OCI-LY3 (cell line): Measurements from ENCODE around the gene EPHB2.

ENCODE experiments used
- H2AFZ ChIP-seq: fragments of 200-600, 300-600 bp; shearing (Covaris generic); 2 replicates; pipeline ENCODE4 v1.6.0; 2014; ENCODE audit warnings: antibody characterized with exemption, low read depth, low read length
- H3K27ac ChIP-seq: fragments of 200-600, 300-600 bp; sonication (generic); 2 replicates; pipeline ENCODE4 v1.5.1; 2014; ENCODE audit warnings: mild to moderate bottlenecking, low read length, moderate library complexity, mixed read lengths
- H3K27me3 ChIP-seq: fragments of 200-600, 300-600 bp; sonication (generic); 2 replicates; pipeline ENCODE4 v1.6.1; 2014; ENCODE audit warnings: low read depth, low read length, mixed read lengths
- H3K36me3 ChIP-seq: fragments of 200-600, 300-600 bp; sonication (generic); replicated peaks from 2 replicates; pipeline ENCODE3; 2014; ENCODE audit warnings: low read depth, low read length, mixed read lengths
- H3K4me1 ChIP-seq: fragments of 300-600, 200-600 bp; sonication (generic); 2 replicates; pipeline ENCODE4 v1.6.1; 2014; ENCODE audit warnings: low read length, mixed read lengths
- H3K4me2 ChIP-seq: fragments of 200-600, 300-600 bp; sonication (generic); 2 replicates; pipeline ENCODE4 v1.6.1; 2014; ENCODE audit warnings: low read length, mixed read lengths
- H3K4me3 ChIP-seq: fragments of 300-600, 200-600 bp; sonication (generic); 2 replicates; pipeline ENCODE4 v1.5.1; 2014; ENCODE audit warnings: antibody characterized with exemption, mild to moderate bottlenecking, low read length, moderate library complexity
- H3K79me2 ChIP-seq: fragments of 300-600, 200-600 bp; shearing (Covaris generic); 2 replicates; pipeline ENCODE4 v1.6.1; 2014; ENCODE audit warnings: mild to moderate bottlenecking, low read length, mixed read lengths
- H3K9ac ChIP-seq: fragments of 300-600, 200-600 bp; shearing (Covaris generic); 2 replicates; pipeline ENCODE4 v1.6.0; 2014; ENCODE audit warnings: mild to moderate bottlenecking, low read length, moderate library complexity
- H3K9me3 ChIP-seq: fragments of 200-600, 300-600 bp; shearing (Covaris generic); 2 replicates; pipeline ENCODE4 v1.6.1; 2014; ENCODE audit warnings: low read length, mixed read lengths; ENCODE audit not compliant: insufficient read depth
- H4K20me1 ChIP-seq: fragments of 200-600, 300-600 bp; sonication (generic); 2 replicates; pipeline ENCODE4 v1.6.1; 2016; ENCODE audit warnings: low read length, mixed read lengths; ENCODE audit not compliant: insufficient read depth
- EZH2phosphoT487 ChIP-seq: fragments of 200-600 bp; shearing (Covaris generic); IDR thresholded peaks from 2 replicates; pipeline ENCODE4 v1.6.1; 2018; ENCODE audit warnings: antibody characterized with exemption, mixed run types, low read depth
- TF ChIP-seq, protein P1 (sequence below): fragments of 200-600, 300-600 bp; sonication (generic); IDR thresholded peaks from 2 replicates; pipeline ENCODE4 v1.5.1; 2014; ENCODE audit warnings: antibody characterized with exemption, low read length, low read depth

Gene EPHB2

GRCh38 chr1:22827666-22828483 is 117.2 kb downstream of the EPHB2 start:
- TF ChIP-seq, protein P1, sequence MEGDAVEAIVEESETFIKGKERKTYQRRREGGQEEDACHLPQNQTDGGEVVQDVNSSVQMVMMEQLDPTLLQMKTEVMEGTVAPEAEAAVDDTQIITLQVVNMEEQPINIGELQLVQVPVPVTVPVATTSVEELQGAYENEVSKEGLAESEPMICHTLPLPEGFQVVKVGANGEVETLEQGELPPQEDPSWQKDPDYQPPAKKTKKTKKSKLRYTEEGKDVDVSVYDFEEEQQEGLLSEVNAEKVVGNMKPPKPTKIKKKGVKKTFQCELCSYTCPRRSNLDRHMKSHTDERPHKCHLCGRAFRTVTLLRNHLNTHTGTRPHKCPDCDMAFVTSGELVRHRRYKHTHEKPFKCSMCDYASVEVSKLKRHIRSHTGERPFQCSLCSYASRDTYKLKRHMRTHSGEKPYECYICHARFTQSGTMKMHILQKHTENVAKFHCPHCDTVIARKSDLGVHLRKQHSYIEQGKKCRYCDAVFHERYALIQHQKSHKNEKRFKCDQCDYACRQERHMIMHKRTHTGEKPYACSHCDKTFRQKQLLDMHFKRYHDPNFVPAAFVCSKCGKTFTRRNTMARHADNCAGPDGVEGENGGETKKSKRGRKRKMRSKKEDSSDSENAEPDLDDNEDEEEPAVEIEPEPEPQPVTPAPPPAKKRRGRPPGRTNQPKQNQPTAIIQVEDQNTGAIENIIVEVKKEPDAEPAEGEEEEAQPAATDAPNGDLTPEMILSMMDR: no peak
- no peak for TF ChIP-seq EZH2phosphoT487
- no peak overlapping the region for H3K27ac ChIP-seq
- no peaks in the 10 kb centered on the region for H4K20me1 ChIP-seq
- H3K79me2 ChIP-seq: no peaks in the 10 kb centered on the region
- no peaks in the 10 kb centered on the region for H3K9me3 ChIP-seq
- H3K9ac ChIP-seq: no peak overlapping the region
- H3K4me2 ChIP-seq: no peak overlapping the region
- no peak overlapping the region for H2AFZ ChIP-seq
- no peaks in the 10 kb centered on the region for H3K36me3 ChIP-seq
- no peak overlapping the region for H3K4me3 ChIP-seq
- H3K4me1 ChIP-seq: no peaks in the 10 kb centered on the region
- H3K27me3 ChIP-seq: no peaks in the 10 kb centered on the region

DNA sequence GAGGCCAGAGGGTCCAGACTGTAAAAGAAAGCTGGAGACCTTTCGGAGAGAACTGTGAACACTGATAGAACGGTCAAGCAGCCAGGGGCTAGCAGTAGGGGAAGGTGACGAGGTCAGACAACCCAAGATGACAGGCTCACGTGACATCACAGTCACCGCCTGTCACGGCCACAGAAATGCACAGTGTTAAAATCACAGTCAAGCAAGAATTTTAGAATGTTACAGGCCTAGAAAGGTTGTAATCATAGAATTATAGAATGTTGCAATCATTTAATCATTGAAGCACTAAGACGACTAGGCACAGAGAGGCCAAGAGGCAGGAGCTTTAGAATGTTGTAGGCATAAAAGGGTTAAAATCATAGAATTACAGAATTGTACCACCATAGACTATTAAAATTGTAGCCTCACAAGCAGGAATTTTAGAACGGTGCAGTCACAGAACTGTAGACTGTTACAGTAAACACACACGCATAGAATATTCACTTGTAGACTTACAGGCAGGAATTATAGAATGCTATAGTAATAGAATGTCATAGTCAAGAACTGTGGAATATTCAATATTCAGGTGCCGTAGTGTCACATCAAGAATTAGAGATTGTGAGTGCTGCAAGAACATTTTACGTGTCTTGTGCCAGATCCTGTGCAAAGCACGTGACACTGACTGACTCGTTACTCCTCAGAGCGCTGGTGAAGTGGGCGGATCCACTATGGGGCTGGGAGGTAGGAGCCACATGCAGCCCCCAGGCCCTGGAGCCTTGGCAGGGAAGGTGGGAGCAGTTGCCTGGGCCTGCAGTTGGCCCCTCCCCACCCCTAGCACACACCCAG is 118.1 kb downstream of the EPHB2 start:
- no peaks in the 10 kb centered on the region for H3K9me3 ChIP-seq
- H3K27ac ChIP-seq: no peak overlapping the region
- H3K4me3 ChIP-seq: no peak overlapping the region
- no peaks in the 10 kb centered on the region for H3K27me3 ChIP-seq
- H4K20me1 ChIP-seq: no peaks in the 10 kb centered on the region
- TF ChIP-seq, protein P1: no peak
- TF ChIP-seq EZH2phosphoT487: no peak
- H3K9ac ChIP-seq: no peak overlapping the region
- no peaks in the 10 kb centered on the region for H3K36me3 ChIP-seq
- no peaks in the 10 kb centered on the region for H3K4me1 ChIP-seq
- H2AFZ ChIP-seq: no peak overlapping the region
- no peaks in the 10 kb centered on the region for H3K79me2 ChIP-seq
- H3K4me2 ChIP-seq: no peak overlapping the region

DNA sequence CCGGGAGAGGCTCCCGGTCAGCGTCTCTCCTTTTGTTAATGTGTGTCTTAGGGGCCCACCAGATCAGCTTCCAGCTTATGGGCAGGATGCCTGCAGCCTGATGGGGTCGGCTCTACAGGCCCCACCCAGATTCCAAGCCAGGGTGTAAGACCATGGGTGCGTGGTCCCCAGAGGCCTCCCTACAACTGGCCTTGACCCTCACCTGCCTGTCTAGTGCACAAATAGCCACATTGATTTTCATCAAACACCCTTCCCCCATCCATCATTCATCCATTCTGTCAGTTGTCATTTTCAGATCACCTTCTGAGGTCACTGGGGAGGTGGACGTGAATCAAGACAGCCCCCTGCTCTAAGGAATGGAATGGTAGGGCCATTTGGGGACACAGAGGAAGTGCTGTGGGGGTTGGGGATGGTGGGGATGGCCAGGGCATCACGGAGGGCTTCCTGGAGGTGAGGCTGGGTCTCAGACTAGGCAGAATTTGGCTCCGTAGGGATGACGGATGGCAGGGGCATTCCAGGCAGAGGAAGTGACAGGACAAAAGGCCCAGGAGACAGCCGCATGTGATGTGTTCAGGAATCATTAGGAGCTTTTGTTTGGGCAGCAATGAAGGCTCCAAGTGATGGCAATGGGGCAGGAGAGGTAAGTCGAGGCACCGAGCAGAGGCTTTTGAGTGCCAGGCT is 118.8 kb downstream of the EPHB2 start:
- Histone ChIP-seq H4K20me1 (no peaks in the 10 kb centered on the region), H3K4me2 (no peak overlapping the region), H3K9ac (no peak overlapping the region), H3K27ac (no peak overlapping the region), H3K79me2 (no peaks in the 10 kb centered on the region), H3K4me3 (no peak overlapping the region), H3K4me1 (no peaks in the 10 kb centered on the region), H2AFZ (no peak overlapping the region), H3K27me3 (no peaks in the 10 kb centered on the region), H3K36me3 (no peaks in the 10 kb centered on the region), H3K9me3 (no peaks in the 10 kb centered on the region)
- TF ChIP-seq, protein P1: no peak
- no peak for TF ChIP-seq EZH2phosphoT487
